ENCODE data around the gene PRDM1.

PRDM1 gene

DNA sequence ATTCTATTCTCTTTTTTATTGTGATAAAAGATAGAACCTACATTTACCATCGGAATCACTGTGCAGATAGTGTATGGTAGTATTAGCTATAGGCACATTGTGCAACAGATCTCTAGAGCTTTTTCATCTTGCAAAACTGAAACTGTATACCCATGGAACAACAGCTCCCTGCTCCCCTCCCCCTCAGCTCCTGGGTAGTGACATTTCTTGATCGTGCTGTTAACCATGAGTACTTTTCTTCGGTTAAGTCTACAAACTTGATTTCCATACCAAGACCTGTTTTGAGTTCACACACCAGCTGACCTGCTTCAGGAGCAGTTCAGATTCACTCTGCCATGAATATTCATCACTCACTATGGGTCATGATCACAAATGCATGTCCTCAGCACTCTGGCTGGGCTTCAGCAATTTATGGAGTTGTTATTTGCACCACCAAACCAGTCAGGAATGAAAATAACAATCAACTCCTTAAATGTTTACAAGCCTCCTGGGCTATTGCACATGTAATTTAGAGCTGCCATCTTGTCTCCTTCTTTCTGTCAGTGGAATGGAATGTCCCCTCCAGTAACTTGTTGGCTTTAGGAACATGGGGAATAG is 32.8 kb downstream of the PRDM1 start:
- no peak for DNase-seq

DNA sequence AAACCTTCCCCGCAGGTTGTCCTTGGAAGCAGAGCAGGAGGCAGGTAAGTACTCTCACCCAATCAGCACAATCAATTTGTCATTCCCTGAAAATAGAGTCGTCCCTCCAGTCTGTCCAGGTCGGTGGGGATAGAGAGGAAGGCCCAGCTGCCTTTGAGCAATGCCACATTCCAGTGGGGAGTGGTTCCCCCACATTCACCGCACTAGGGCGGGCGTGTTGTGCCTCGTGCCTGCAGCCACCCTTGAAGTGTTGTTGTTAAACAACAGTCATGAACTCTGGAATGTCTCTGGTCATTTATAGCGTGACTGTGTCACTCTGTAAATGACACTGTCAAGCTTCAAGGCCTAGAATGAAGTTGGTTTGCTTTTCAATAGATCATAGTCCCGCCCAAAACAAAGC is 33.4 kb downstream of the PRDM1 start:
- no peak for DNase-seq

DNA sequence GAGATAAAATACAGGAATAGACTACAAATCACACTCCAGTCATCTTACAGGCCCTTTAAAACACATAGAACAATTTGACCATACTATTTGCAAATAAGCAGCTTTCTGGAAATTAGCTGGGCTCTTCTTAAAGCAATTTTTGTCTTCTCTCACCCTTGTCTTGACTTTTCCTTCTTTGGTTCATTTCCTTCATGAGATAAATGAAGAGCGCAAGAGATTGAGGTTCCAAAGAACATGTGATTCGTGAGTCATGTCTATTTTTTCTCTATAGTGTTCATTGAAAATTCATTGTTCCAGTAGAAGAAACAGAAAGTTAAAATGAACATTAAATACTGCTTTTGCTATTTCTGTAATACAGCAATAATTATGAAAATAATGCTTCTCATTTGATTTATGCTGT is 33.9 kb downstream of the PRDM1 start:
- no peak for DNase-seq

DNA sequence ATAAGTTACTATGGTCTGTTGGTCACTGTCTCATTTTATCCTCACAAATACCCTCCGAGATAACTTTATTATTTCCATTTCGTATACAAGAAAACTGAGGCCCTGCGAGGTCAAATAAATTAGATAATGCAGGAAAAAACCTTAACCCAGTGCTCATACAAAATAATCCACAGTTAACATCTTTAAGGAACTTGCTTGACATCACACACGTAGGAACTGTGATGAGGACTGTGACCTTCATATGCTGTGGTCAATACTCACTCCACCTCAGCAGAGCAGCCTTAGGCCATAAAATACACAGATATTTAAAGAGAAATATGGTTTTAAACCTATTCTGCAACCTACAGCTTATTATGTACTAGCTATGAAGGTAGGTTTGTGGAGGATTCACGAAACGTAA is 34.3 kb downstream of the PRDM1 start:
- DNase-seq = no peak

DNA sequence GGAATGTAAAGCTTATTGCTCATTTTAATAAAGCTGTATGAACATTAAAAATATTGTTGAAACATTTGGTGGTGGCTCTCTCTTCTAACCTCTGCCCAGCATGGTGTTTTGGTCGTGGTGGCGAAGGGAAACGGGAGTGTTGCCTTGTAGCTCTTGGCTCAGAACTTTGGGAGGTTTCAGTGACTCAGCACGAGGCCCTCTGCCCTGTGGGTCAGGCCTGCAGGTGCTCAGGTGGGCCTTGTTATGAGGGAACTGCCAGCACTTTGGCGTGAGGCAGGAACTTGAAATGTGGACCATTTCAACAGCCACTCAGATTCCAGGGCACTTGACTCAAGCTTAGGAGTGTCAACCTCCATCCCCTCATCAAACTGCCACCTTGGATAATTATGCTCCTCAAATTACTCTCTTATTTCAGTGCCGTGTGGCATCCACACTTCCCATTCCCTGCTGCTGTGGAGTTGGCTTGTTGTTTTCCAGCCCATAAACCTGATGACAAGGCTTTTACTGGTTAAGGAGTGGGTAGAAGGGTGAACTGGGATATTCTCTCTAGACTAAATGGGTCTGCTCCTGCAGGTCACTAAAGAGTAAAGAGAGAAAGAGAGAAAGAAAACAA is 36.3 kb downstream of the PRDM1 start:
- DNase-seq = no peak

DNA sequence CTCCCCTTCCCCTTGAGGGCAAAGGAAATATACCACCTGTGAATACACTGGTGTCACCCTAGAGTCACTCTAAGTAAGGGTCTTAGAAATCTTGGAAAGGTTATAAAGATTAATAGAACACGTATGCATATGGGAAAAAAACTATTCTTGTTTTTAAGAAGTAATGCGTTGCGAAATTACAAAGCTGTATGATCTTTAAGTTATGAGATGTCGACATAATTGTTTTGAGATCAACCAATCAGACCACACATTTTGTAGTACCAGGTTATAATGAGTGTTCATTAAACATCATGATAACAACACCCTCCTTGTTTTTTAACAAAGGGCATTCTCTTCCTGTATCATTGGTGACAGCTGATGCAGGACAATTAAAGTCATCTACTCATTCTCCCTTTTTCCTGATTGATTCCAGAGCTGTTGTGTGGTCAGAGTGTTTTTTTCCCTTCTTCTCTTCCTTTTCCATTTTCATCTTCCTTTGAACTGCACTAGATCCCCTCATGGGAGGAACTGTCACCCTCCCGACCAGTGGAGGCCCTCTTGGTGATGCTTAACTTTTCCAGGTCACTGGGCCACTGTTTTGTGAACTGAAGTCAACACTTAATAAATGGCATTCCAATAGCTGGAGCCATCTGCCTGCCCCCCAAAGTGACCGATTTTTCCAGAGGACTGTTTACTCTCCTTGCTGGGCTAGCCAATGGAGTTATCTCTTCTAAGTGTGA is 37.0 kb downstream of the PRDM1 start:
- no peak for DNase-seq

DNA sequence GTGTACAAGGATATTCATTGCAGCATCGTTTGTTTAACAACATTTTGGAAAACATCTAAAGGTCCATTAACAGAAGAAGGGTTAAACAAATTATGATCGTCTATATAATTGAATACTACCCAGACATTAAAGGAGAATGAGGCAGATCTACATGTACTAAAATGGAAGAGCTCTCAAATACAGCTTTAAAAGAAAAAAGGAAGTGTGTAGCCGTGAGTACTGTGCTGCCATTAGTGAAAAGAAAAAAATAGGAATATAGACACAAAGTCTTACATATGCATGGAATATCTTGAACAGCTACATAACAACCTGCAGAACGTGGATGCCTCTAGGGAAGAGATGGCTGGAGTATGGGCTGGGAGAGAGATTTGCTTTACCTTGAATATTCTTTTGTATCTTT is 37.9 kb downstream of the PRDM1 start:
- no peak for DNase-seq

DNA sequence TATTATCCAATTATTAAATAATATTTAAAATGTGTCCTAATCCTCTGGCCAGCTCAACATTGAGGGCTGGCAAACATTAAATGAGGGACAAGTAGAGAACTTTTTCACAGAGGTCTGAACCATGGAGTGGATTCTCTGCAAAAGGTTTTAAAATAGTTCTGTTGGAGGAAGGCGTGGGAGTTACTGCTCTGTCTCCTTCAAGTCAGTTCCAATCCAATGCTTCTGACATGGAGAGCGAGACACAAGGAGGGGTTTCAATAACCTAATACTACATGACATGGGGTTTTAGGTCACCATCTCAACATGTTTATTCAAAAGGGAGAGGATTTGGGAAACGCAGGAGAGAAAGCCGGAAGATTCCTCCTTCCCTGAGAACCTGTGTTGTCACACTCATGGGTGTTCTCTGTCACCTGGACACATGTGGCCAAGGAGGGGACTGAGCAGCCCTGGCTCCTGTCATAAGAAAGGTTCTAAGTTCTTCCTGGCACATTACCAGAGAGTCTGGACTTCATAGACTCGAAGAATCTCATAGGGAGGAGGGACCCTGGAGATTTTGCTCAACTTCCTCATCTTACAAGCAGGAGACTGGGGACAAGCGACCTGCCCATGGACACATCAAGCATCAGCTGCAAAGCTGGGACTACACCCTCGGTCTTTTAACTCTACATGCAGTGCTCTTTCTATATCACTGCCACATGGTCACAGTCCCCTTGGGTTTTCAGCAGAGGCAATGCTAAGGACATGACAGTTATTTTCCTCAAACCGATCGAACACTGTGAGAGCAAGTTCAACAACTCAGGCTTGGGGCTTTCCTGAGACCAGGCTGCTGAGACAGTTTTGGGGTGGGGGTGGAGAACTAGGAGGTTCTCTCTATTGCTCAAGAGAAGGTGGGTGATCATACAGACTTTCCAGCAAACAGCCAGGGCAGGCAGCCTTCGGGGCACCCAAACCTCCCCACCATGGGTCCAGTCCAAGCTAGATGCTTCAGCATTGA is 38.6 kb downstream of the PRDM1 start:
- DNase-seq = no peak

DNA sequence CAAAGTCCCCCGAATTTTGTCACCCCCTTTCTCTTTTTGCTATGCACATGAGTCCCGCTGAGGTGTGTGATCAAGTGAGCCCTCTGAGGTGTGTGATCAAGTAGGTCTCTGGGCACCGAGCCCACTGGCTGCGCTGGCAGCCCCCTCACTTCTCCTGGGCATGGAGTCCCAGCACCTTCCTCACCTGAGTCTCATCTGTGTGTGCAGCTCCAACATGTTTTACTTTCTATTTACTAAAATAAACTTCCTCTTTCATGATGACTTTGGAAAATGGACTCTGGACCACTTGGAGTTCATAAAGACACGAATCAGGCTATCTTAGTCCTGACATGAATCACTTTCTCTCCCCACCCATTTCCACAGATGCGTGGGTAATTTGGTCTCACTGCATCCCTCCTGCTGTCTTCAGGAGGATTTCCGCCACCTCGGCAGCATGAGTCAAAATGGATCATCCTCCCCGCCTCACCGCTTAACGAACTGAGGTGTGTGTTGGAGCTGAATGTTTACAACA is 39.8 kb downstream of the PRDM1 start:
- no peak for DNase-seq

DNA sequence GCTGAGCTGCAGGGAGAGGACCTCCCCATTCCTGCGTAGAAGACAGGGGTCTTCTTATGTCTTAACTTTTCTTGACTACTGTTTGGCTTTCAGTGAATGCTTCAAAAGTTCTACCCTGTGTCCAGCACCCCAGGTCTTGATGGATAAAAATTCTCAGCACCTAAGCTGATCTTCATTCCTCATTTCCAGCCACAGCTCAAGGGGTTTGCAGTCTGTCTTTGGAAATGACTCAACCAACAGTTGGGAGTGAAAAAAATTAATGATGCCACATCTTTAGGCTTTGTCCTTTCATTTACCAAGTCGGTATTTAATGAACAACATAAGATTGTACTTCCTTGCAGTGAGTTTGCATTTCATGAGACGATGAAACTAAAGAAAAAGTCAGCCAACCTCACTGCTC is 40.3 kb downstream of the PRDM1 start:
- DNase-seq = no peak

DNA sequence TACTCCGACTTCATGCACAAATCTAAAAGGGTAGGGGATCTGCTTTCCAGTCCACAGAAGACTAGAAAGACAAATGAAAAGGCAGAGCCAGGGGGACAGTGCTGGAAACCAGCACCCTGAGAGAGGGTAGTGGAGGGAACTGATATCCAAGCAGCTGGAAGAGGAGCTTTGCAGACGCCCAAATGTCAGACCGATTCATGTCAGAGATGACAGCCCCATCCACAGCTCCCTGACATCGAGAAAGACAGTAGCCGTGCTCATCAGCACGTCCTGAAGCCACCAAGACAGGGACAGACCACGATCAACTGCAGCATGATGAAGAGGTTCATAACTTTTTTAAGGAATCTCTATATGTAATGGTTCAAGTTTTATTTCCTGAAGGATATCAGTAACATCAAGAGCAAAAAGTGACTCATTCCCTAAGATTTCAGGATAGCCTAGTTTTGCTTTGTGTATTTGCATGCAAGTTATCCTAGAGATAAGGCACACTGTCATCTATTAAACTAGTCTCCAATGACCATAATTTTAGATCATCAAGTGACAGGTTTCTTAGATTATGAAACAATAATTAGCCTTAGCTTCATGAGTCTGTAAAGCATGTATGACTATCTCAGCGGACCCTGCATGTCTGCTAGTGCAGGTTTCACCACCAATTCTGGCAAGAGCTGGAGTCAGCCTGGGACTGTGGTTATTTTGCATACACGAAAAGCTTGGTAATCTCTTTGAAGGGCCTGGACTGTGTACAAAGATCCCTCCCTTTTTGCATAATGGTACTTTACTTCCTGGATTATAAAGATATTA is 43.0 kb downstream of the PRDM1 start:
- DNase-seq = no peak

DNA sequence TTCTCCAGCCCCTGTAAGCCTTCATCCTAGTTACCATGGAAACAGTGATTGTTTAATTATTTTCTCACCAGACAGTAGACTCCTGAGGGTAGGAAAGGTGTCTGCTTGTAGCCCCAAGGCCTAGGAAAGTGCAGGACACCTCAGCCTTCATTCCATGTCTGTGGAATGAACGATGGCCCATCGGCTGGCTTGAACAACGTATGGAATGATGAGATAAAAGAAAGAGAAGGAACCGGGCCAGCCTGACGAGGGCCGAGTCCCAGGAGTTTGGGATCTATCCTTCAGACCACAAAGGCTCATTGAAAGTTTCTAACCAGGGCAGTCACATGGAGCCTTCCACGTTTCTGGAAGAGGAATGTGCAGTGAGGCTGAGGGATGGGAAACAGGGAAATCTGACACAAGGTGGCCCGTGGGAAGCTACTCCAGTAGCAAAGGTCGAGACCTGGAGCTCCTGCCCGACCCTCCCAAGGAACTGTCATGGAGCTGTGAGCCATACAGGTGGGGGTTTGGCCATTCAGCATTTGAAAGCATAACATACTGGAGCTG is 46.1 kb downstream of the PRDM1 start:
- DNase-seq = no peak

DNA sequence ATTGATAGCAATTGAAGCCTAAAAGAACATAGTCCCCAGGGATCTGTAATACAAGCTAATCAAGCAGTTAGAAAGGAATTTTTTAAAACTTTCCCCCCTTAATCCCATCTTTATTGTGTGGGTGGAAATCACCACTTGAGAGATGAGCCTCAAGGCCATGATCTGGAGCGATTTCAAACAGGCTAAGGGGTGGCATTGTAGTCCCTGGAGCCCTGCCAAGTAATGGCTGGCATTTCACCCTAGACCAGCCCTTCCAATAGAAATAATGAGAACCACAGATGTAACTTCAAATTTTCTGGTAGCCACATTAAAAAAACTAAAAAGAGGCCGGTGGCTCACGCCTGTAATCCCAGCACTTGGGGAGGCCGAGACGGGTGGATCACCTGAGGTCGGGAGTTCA is 46.9 kb downstream of the PRDM1 start:
- DNase-seq = no peak

DNA sequence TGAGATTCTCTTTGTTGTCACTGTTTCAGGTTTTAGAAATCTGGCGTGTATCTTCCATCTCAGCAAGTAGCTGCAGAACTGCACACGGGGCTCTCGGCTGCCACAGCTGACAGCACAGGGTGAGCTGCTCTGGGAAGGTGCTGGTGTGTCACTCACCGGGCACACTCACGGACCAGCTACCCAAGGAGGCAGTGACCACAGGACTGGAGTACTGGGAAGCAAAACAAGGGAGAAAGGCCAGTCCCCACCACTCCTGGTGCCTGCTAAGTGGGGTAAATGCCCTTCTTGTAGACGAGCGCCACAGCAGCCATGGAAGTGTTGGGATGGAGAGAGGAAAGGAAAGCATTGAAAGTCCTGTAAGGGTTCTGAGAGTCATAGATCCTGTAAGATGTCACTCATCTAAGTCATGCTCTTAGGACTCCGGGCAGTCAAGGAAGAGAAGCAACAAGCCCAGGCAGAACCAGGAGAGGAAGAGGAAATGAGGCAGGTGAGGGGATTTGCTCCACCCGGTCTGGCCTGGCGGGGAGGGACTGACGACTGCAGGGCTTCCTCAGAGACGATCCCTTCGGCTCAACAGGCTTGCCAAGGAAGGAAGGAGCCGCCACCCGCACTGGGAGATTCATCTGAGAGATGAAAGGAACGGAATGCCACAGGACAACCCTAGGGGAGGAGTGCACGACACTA is 48.1 kb downstream of the PRDM1 start:
- no peak for DNase-seq

DNA sequence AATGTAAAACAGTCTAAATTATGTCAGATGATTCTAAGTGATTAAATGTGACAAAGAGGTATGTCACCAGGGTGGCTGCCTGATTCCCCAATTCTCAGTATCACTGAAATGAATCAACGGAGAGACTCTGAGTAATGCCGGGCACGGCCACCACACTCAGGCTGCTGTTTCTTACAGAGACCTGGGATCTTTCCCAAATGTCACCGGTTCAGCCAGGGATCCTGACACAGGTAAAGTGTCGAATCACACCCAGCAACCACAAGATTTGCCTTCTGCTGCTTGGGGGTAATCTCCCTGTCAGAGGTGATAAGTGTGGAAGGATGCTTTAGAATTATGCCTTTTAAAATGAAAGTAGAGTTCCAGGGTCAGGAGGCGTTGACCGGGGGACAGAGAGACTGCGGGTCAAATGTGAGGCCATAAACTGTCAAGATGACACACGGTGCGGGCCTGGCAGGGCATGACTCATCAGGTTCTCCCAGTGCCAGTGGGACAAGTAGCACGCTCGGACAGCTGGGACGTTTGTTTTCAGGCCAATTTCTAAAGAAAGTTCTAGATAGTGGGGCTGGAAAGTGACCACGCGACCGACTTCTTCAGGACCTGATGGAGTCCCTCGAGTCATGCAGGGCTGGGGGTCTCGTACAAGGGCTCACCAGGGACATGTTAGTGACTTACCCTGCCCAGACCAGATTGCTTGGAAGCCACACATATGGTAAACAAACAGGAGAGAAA is 48.9 kb downstream of the PRDM1 start:
- no peak for DNase-seq

DNA sequence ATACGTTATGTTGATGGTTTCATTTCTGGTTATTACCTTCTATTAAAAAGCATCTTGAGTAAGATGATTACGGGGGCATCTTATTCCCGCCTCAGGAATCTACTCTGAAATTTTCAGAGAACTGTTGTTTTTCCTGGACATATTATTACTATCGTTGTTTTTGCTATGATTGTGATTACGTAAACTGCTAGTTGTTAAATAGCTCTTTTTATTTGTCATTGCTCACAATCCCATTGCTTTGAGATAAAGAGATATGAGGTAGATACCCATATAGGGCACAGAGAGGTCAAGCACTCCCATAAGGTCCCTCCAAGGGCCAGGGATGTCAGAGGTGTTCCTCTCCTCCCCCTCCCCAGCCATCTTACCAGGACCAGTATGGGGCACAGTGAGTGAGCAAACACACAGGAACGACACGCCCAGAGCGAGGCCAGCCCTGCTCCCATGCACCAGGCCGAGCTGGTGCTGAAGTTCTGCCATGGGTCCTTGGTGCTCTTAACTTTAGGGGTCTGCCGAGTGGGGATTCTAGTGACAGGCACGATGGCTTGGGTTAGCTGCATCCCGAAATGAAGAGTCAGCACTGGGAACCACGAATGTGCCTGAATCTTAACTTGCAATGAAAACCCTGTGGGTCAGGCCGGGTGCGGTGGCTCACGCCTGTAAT is 49.9 kb downstream of the PRDM1 start:
- DNase-seq = no peak

DNA sequence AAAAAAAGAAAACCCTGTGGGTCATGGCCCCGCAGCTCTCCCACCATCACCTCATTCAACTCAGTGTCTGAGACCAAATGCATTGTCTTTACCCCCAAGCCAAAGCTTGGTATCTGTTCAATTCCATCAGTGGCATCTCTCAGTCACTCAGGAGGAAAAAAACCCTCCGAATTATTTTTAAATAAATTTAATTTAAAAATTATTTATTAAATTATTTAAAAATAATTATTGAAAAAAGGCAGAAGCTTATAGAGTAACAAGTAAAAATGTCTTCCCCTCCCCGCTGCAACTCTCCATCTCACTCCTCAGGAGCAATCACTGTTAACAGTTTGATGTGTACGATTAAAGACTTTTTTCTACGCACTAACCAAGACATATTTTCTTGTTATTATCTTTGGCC is 50.7 kb downstream of the PRDM1 start:
- no peak for DNase-seq

DNA sequence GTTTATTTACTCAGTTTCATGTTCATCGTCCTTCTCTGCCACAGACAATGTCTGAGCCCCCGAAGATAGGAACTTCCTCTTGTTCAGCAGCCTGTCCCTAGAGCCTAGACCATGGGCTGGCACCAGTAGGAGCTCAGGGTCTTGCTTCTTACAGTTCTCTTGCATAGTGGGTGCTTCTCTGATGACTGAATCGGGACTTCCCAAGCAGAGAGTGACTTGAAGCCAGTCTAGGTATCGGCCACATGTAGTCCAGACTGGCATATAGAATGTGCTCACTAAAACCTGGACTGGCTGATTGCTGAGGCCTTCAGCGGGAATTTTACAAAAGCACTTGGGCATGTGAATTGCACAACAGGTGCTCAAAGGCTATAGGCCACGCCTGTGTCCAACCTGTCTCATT is 52.0 kb downstream of the PRDM1 start:
- DNase-seq = no peak

DNA sequence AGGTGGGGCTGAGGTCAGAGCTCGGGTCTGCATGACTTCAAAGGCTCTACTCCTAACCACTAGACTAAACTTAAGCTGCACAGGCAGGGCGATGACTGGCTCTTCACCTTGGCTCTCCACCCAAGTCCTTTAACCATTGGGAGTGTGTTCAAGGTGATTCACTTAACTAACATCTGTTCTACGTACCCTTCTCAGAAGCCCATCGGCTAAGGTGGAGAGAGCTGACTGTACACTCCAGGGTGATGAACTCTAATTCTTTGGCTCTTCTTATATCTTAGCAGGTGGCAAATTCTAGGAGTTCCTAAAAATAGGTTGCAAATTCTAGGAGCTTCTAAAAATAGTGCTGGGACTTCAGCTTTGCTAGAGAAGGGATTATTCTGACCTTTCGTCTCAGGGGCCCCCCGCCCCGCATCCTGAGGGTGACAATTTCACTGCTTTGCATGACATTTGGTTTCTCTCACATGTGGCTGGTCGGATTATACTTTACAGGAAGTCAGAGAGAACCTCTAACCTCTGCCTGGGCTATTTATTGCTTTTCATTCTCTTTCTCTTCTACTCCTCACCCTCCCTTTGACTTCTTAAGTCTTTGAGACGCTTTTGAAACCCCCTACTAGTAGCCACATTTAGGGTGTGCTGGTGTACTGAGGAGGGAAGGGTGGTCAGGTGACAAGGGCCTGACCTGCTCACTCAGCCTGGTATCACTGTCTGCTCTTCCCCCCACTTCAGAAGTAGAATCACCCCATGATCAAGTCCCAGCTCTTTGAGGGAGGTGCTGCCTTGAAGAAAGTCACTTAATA is 55.5 kb downstream of the PRDM1 start:
- no peak for DNase-seq
